Loucy (cell line): ENCODE data around the gene MAGEF1.

Source experiments
- H2AFZ ChIP-seq: fragments of 200-600 bp; sonication (generic); 2 replicates; pipeline ENCODE4 v1.6.0; 2016; ENCODE audit warnings: antibody characterized with exemption, mild to moderate bottlenecking, low read length, moderate library complexity
- H3F3A ChIP-seq: fragments of 200-600 bp; 2 replicates; pipeline ENCODE4 v1.6.0; 2016; ENCODE audit warnings: antibody characterized with exemption, low read depth, mild to moderate bottlenecking
- H3K27me3 ChIP-seq: fragments of 200-600 bp; sonication (generic); 2 replicates; pipeline ENCODE4 v1.6.1; 2014; ENCODE audit warnings: low read length, mild to moderate bottlenecking; ENCODE audit not compliant: insufficient read depth, poor library complexity, severe bottlenecking
- H3K36me3 ChIP-seq: fragments of 200-600 bp; sonication (generic); 2 replicates; pipeline ENCODE4 v1.6.1; 2016; ENCODE audit warnings: low read length; ENCODE audit not compliant: insufficient read depth
- H3K4me1 ChIP-seq: fragments of 200-600 bp; sonication (generic); 2 replicates; pipeline ENCODE4 v1.5.1; 2014; ENCODE audit warnings: low read length, mild to moderate bottlenecking; ENCODE audit not compliant: insufficient read depth, poor library complexity, severe bottlenecking
- H3K4me2 ChIP-seq: fragments of 200-600 bp; sonication (generic); 2 replicates; pipeline ENCODE4 v1.6.0; 2014; ENCODE audit warnings: antibody characterized with exemption, low read length, low read depth, mild to moderate bottlenecking; ENCODE audit not compliant: poor library complexity, severe bottlenecking
- H3K4me3 ChIP-seq: fragments of 200-600 bp; sonication (generic); 2 replicates; pipeline ENCODE4 v1.5.1; 2014; ENCODE audit warnings: low read length, mild to moderate bottlenecking, mixed read lengths; ENCODE audit not compliant: poor library complexity, severe bottlenecking
- H3K79me2 ChIP-seq: fragments of 200-600 bp; sonication (generic); 2 replicates; pipeline ENCODE4 v1.6.1; 2014; ENCODE audit warnings: low read length; ENCODE audit not compliant: insufficient read depth
- H3K9ac ChIP-seq: fragments of 200-600 bp; sonication (generic); 2 replicates; pipeline ENCODE4 v1.6.0; 2014; ENCODE audit warnings: mild to moderate bottlenecking, low read depth, low read length, moderate library complexity; ENCODE audit not compliant: poor library complexity, severe bottlenecking
- H3K9me2 ChIP-seq: fragments of 200-600 bp; sonication (generic); replicated peaks from 2 replicates; pipeline ENCODE4 v1.6.1; 2016; ENCODE audit warnings: low read depth, low read length, mixed read lengths
- H3K9me3 ChIP-seq: fragments of 200-600 bp; sonication (generic); 2 replicates; pipeline ENCODE4 v1.6.1; 2014; ENCODE audit warnings: mild to moderate bottlenecking, antibody characterized with exemption, low read length, low read depth; ENCODE audit not compliant: insufficient read depth
- H4K20me1 ChIP-seq: fragments of 200-600 bp; sonication (generic); 2 replicates; pipeline ENCODE4 v1.6.0; 2014; ENCODE audit warnings: antibody characterized with exemption, low read length, mild to moderate bottlenecking; ENCODE audit not compliant: insufficient read depth, poor library complexity, severe bottlenecking
- EZH2phosphoT487 ChIP-seq: fragments of 200-600 bp; IDR thresholded peaks from 2 replicates; pipeline ENCODE4 v1.6.1; 2018; ENCODE audit warnings: antibody characterized with exemption, mild to moderate bottlenecking, moderate library complexity, borderline replicate concordance
- TF ChIP-seq, protein P1 (sequence below): fragments of 200-600 bp; sonication (generic); conservative IDR thresholded peaks from 2 replicates; pipeline ENCODE4 v1.5.1; 2014; ENCODE audit warnings: mild to moderate bottlenecking, antibody characterized with exemption, low read length

MAGEF1 gene

GRCh38 chr3:184759666-184760200 is 47.9 kb upstream of the MAGEF1 start:
- H3F3A ChIP-seq: no peaks in the 10 kb centered on the region
- no peaks in the 10 kb centered on the region for H3K36me3 ChIP-seq
- H2AFZ ChIP-seq: no peak overlapping the region
- no peaks in the 10 kb centered on the region for H4K20me1 ChIP-seq
- H3K4me1 ChIP-seq: peaks cover 4% of the 10 kb centered on the region
- H3K4me3 ChIP-seq: no peak overlapping the region
- H3K9ac ChIP-seq: no peak overlapping the region
- no peaks in the 10 kb centered on the region for H3K79me2 ChIP-seq
- no peaks in the 10 kb centered on the region for H3K9me2 ChIP-seq
- H3K4me2 ChIP-seq: no peak overlapping the region
- H3K9me3 ChIP-seq: no peaks in the 10 kb centered on the region
- H3K27me3 ChIP-seq: no peaks in the 10 kb centered on the region
- TF ChIP-seq EZH2phosphoT487: no peak
- TF ChIP-seq, protein P1, sequence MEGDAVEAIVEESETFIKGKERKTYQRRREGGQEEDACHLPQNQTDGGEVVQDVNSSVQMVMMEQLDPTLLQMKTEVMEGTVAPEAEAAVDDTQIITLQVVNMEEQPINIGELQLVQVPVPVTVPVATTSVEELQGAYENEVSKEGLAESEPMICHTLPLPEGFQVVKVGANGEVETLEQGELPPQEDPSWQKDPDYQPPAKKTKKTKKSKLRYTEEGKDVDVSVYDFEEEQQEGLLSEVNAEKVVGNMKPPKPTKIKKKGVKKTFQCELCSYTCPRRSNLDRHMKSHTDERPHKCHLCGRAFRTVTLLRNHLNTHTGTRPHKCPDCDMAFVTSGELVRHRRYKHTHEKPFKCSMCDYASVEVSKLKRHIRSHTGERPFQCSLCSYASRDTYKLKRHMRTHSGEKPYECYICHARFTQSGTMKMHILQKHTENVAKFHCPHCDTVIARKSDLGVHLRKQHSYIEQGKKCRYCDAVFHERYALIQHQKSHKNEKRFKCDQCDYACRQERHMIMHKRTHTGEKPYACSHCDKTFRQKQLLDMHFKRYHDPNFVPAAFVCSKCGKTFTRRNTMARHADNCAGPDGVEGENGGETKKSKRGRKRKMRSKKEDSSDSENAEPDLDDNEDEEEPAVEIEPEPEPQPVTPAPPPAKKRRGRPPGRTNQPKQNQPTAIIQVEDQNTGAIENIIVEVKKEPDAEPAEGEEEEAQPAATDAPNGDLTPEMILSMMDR: no peak

- H4K20me1 ChIP-seq: no peaks in the 10 kb centered on the region
- no peaks in the 10 kb centered on the region for H3K79me2 ChIP-seq
- H3K4me2 ChIP-seq: no peak overlapping the region
- no peaks in the 10 kb centered on the region for H3K36me3 ChIP-seq
- H3K4me3 ChIP-seq: no peak overlapping the region
- no peaks in the 10 kb centered on the region for H3K9me2 ChIP-seq
- H3K27me3 ChIP-seq: no peaks in the 10 kb centered on the region
- no peak overlapping the region for H2AFZ ChIP-seq
- H3K9me3 ChIP-seq: no peaks in the 10 kb centered on the region
- peaks cover 4% of the 10 kb centered on the region for H3K4me1 ChIP-seq
- no peak for TF ChIP-seq EZH2phosphoT487
- TF ChIP-seq, protein P1: no peak
- no peaks in the 10 kb centered on the region for H3F3A ChIP-seq
- H3K9ac ChIP-seq: no peak overlapping the region
These were observed 46.2 kb upstream of the MAGEF1 start for GRCh38 chr3:184758056-184758455.

- Histone ChIP-seq H4K20me1 (no peaks in the 10 kb centered on the region), H3K79me2 (no peaks in the 10 kb centered on the region), H3K36me3 (no peaks in the 10 kb centered on the region), H2AFZ (no peak overlapping the region), H3K4me2 (no peak overlapping the region), H3K27me3 (no peaks in the 10 kb centered on the region), H3K4me1 (peaks cover 4% of the 10 kb centered on the region), H3F3A (no peaks in the 10 kb centered on the region), H3K9me2 (no peaks in the 10 kb centered on the region), H3K9ac (no peak overlapping the region), H3K9me3 (no peaks in the 10 kb centered on the region), H3K4me3 (no peak overlapping the region)
- no peak for TF ChIP-seq EZH2phosphoT487
- TF ChIP-seq, protein P1: no peak
These were observed 45.3 kb upstream of the MAGEF1 start for GRCh38 chr3:184757022-184757651.
